CD4-positive, CD25-positive, alpha-beta regulatory T cell (primary cell): ENCODE data around the gene FBXO11. TPM values are rescaled to one million over a fixed set of nuclear protein-coding genes. Genes with fewer than 3 reads are reported as not detected.

Source experiments
- ATAC-seq, 2 donors: fragments of 150-1000 bp; cut with Tn5 transposase; one replicate each; pipeline ENCODE4 v1.10.0; 2021; ENCODE audit warnings: low read depth in 2 of 2, moderate number of reproducible peaks in 2 of 2, moderate library complexity in 1 of 2
- DNase-seq, 3 donors: peaks; one replicate each; pipeline versions ENCODE4 v3.0.0 to v3.0.0-alpha.2; 2012 to 2022; ENCODE audit warnings: mixed read lengths in 1 of 3
- H3K27ac ChIP-seq: one replicate; pipeline ENCODE4 v1.7.0; 2013; ENCODE audit warnings: mild to moderate bottlenecking, low read length; ENCODE audit not compliant: insufficient read depth, poor library complexity, severe bottlenecking
- H3K27me3 ChIP-seq: one replicate; pipeline ENCODE4 v1.7.0; 2013; ENCODE audit warnings: low read length; ENCODE audit not compliant: control insufficient read depth, insufficient read depth
- H3K36me3 ChIP-seq: one replicate; pipeline ENCODE4 v1.7.0; 2013; ENCODE audit warnings: mild to moderate bottlenecking, low read length, moderate library complexity; ENCODE audit not compliant: control insufficient read depth, insufficient read depth
- H3K4me1 ChIP-seq: 2 replicates; pipeline ENCODE4 v1.7.0; 2013; ENCODE audit warnings: mild to moderate bottlenecking, low read length; ENCODE audit not compliant: insufficient read depth, control insufficient read depth, poor library complexity, severe bottlenecking
- H3K4me3 ChIP-seq: one replicate; pipeline ENCODE4 v1.7.0; 2013; ENCODE audit warnings: low read depth, mild to moderate bottlenecking, low read length, moderate library complexity
- H3K9me3 ChIP-seq, 2 experiments: 1 replicate in 1 of 2; 2 replicates in 1 of 2; pipeline ENCODE4 v1.7.0; 2013; ENCODE audit warnings: low read length in 2 of 2, mild to moderate bottlenecking in 1 of 2, moderate library complexity in 1 of 2; ENCODE audit not compliant: control insufficient read depth in 2 of 2
- H3K27ac Mint-ChIP-seq, 3 donors: one replicate each; pipeline ENCODE4 v1.8.0; 2020 to 2022; ENCODE audit warnings: mild to moderate bottlenecking in 3 of 3, mixed read lengths in 3 of 3, moderate library complexity in 2 of 3
- H3K27me3 Mint-ChIP-seq: one replicate; pipeline ENCODE4 v1.8.0; 2022; ENCODE audit warnings: mild to moderate bottlenecking, mixed read lengths
- H3K36me3 Mint-ChIP-seq: one replicate; pipeline ENCODE4 v1.8.0; 2020; ENCODE audit warnings: mixed read lengths
- H3K4me1 Mint-ChIP-seq, 4 donors: one replicate each; pipeline ENCODE4 v1.8.0; 2020 to 2022; ENCODE audit warnings: mixed read lengths in 4 of 4, mild to moderate bottlenecking in 1 of 4
- H3K4me3 Mint-ChIP-seq, 4 donors: one replicate each; pipeline ENCODE4 v1.8.0; 2020 to 2022; ENCODE audit warnings: mild to moderate bottlenecking in 4 of 4, mixed read lengths in 4 of 4, moderate library complexity in 3 of 4
- H3K9me3 Mint-ChIP-seq, 7 donors: one replicate each; pipeline ENCODE4 v1.8.0; 2020 to 2022; ENCODE audit warnings: mixed read lengths in 7 of 7, mild to moderate bottlenecking in 3 of 7, moderate library complexity in 2 of 7
- polyA plus RNA-seq, 4 donors: library from polyadenylated mRNA; unstranded; fragments of 300-500 nt; fragmentation: Illumina TruSeq; gene quantifications; one replicate each; pipeline ENCODE4 v1.2.3, GENCODE V29; 2021
- total RNA-seq: library from RNA; stranded (reverse); gene quantifications from one replicate; pipeline ENCODE4 v1.2.3, GENCODE V29; 2022

Gene FBXO11
- total and polyA plus RNA-seq, 5 donors from 2014 or later: 5.0 to 124 (median 6.5) TPM

DNA sequence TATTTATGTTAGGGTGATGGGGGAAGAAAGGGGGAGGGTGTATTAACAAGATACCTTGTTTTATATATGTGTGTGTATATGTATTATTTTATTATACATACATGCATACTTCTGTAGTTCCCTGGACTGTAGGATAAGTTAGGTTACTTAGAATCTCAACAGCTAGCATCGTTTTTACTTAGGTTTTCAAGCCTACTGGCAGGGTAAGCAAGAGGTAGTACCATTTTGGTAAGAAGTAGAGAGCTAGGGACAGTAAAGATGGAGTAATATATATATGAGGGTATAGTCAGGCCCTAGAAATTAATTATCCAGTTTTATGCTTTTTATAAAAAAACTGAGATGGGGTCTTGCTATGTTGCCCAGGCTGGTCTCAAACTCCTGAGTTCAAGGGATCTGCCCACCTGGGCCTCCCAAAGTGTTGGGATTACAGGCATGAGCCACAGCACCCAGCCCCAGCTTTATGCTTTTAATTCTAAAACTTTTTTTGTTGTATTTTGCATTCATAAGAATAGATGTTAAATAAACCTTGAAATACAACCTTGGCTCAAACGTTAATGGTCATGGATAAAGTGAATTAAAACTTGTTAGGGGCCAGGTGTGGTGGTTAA is 110.1 kb downstream of the FBXO11 start:
- DNase-seq (no peak), ATAC-seq (no peak)
- Histone ChIP-seq H3K4me1 (no peaks in the 10 kb centered on the region), H3K9me3 (no peaks in the 10 kb centered on the region), H3K27me3 (no peaks in the 10 kb centered on the region), H3K27ac (no peak overlapping the region), H3K36me3 (peaks cover 65% of the 10 kb centered on the region), H3K4me3 (no peak overlapping the region)
- H3K27me3 Mint-ChIP-seq: no peaks in the 10 kb centered on the region
- peaks cover 4 to 17% (median 13%) of the 10 kb centered on the region in 4 donors for H3K4me1 Mint-ChIP-seq
- H3K9me3 Mint-ChIP-seq: peaks cover 0 to 2% (median 0%) of the 10 kb centered on the region in 7 donors
- no peak overlapping the region for H3K4me3 Mint-ChIP-seq
- peak overlapping the region in 2 of 3 donors; percentile 43 to 58 for H3K27ac Mint-ChIP-seq
- peaks cover 48% of the 10 kb centered on the region for H3K36me3 Mint-ChIP-seq

DNA sequence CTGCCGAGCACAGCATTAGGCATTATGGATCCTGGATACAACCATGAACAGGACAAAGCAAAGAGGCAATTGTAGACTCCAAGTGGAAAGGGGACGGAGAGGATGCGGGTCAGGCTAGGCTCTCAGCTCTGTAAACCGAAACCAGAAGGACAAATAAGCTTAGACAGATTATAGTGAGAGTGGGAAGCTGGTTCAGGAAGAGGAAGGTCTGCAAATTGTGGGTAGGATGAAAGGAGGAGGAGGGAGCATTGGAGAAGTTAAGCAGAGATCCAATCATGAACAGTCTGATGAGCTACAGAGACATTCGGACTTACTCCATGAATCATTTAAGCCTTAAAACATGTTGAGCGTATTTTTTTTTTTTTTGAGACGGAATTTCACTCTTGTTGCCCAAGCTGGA is 120.3 kb downstream of the FBXO11 start:
- Mint-ChIP-seq H3K36me3 (peaks cover 3% of the 10 kb centered on the region), H3K27ac (peak overlapping the region in 2 of 3 donors; percentile 60 to 90), H3K9me3 (peaks cover 0 to 1% (median 0%) of the 10 kb centered on the region in 7 donors), H3K4me1 (peaks cover 21 to 55% (median 28%) of the 10 kb centered on the region in 4 donors), H3K27me3 (no peaks in the 10 kb centered on the region), H3K4me3 (peak overlapping the region in 3 of 4 donors; percentile 2 to 99 (median 42))
- ATAC-seq: no peak
- Histone ChIP-seq H3K9me3 (no peaks in the 10 kb centered on the region), H3K4me1 (peaks cover 27% of the 10 kb centered on the region), H3K27ac (no peak overlapping the region), H3K36me3 (no peaks in the 10 kb centered on the region), H3K4me3 (peak overlapping the region; percentile 27), H3K27me3 (no peaks in the 10 kb centered on the region)
- no peak for DNase-seq

DNA sequence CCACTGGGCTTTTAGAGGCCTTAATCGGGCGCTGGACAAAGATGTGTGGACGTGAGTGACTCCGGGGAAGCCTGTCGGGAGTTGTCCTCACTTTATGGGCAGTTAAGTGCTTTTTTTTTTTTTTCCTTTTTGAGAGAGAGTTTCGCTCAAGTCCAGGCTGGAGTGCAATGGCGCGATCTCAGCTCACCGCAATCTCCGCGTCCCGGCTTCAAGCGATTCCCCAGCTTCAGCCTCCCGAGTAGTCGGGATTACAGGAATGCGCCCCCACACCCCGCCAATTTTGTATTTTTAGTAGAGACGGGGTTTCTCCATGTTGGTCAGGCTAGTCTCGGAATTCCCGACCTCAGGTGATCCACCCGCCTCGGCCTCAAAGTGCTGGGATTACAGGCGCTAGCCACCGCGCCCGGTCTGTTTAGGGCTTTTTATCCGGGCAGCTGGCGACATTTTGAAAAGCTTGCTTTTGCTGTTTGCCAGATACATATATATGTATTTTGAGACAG is 121.9 kb downstream of the FBXO11 start:
- peak overlapping the region; percentile 91 for H3K27ac ChIP-seq
- no peak for ATAC-seq
- peak overlapping the region in 1 of 3 donors; percentile 75 for H3K27ac Mint-ChIP-seq

DNA sequence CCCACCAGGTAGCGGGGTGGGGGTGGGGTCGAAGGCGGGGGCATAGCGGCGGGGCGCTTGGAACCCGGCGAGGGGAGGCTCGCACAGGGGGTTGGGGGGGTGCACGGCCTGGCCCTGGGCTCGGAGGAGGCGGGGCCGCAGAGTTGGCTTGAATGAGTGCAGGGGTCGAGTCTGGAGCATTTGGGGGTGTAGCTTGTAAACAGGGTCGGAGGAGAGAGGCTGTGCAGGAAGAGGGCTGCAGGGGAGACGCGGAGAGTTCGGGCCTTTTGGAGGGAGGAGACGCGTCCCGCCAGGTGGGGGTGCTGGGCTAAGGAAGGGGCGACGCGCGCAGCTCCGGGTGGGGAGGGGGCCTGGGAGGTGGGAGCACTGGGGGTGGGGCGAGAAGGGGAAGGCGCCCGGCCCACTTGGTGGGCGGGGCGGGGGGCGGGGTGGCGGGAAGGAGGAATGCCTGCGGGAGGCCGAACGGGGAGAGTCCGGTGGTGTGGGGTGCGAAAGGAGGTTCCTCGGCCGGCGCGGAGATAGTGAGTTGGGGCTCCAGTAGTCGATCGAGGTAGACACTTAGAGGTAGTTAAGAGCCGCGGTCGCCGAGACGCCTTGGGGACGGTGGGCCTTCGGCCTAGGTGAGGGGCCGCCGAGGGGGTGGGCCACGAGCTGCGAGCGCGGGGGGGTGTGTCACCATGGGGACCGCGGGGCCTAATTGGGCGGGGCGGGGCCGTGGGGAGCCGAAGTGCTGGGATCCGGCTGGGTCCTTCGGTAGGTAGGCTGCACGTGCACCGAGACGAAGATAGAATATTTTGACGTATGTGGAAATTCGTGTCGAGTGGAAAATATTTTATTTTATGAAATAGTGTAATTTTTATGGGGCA is 122.6 kb downstream of the FBXO11 start:
- H3K4me1 ChIP-seq: peaks cover 27% of the 10 kb centered on the region
- DNase-seq (peak; percentile 66 to 74 (median 67)), ATAC-seq (peak; percentile 17 to 22)
- H3K27ac ChIP-seq: peak overlapping the region; percentile 91
- H3K9me3 Mint-ChIP-seq: peaks cover 0 to 1% (median 0%) of the 10 kb centered on the region in 7 donors
- peak overlapping the region; percentile 42 to 87 (median 75) for H3K27ac Mint-ChIP-seq
- no peaks in the 10 kb centered on the region for H3K9me3 ChIP-seq
- H3K4me1 Mint-ChIP-seq: peaks cover 16 to 40% (median 23%) of the 10 kb centered on the region in 4 donors
- H3K27me3 ChIP-seq: no peaks in the 10 kb centered on the region
- H3K4me3 Mint-ChIP-seq: peak overlapping the region; percentile 90 to 99 (median 92)
- H3K36me3 ChIP-seq: no peaks in the 10 kb centered on the region
- no peaks in the 10 kb centered on the region for H3K36me3 Mint-ChIP-seq
- no peaks in the 10 kb centered on the region for H3K27me3 Mint-ChIP-seq
- H3K4me3 ChIP-seq: peak overlapping the region; percentile 75

More for the DNA sequence above, 121.9 kb downstream of the FBXO11 start:
- DNase-seq: no peak
- Histone ChIP-seq H3K4me1 (peaks cover 27% of the 10 kb centered on the region), H3K4me3 (peak overlapping the region; percentile 75), H3K27me3 (no peaks in the 10 kb centered on the region), H3K36me3 (no peaks in the 10 kb centered on the region), H3K9me3 (no peaks in the 10 kb centered on the region)
- H3K4me3 Mint-ChIP-seq: peak overlapping the region; percentile 88 to 99 (median 89)
- no peaks in the 10 kb centered on the region for H3K27me3 Mint-ChIP-seq
- peaks cover 0 to 1% (median 0%) of the 10 kb centered on the region in 7 donors for H3K9me3 Mint-ChIP-seq
- H3K36me3 Mint-ChIP-seq: no peaks in the 10 kb centered on the region
- peaks cover 16 to 43% (median 23%) of the 10 kb centered on the region in 4 donors for H3K4me1 Mint-ChIP-seq

DNA sequence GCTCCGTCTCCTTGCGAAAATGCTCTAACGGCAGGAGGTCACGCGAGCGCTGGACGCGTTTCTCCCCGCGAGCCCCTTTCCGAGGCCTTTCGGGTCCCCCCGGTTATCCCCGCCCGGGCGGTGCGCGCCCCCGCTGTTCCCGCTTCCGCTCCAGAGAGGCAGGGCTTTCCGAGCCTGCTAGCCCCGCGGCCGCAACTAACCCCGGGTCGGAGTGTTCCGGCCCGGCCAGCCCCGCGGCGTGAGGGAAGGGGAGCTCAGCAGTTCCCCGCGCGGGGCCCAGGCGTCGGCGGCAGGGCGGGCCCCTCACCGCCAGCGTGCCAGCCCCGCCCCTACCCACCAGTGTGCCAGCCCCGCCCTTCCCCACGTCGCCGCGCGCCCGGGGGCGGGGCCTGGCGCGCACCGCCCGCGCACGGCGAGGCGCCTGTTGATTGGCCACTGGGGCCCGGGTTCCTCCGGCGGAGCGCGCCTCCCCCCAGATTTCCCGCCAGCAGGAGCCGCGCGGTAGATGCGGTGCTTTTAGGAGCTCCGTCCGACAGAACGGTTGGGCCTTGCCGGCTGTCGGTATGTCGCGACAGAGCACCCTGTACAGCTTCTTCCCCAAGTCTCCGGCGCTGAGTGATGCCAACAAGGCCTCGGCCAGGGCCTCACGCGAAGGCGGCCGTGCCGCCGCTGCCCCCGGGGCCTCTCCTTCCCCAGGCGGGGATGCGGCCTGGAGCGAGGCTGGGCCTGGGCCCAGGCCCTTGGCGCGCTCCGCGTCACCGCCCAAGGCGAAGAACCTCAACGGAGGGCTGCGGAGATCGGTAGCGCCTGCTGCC is 123.4 kb downstream of the FBXO11 start, which contains the start of gene MSH6:
Gene MSH6, plus strand, starts transcription at position 475 of the 815 bp plus-strand sequence. Its CDS starts 89 bp downstream, at position 564.
- Histone ChIP-seq H3K4me3 (peak within 1 kb of the TSS; percentile 85), H3K4me1 (peaks cover 27% of the 10 kb centered on the region), H3K27me3 (no peaks in the 10 kb centered on the region), H3K36me3 (no peaks in the 10 kb centered on the region), H3K9me3 (no peaks in the 10 kb centered on the region), H3K27ac (peak within 1 kb of the TSS; percentile 91)
- peak within 1 kb of the TSS; percentile 75 to 87 (median 80) for H3K27ac Mint-ChIP-seq
- no peaks in the 10 kb centered on the region for H3K27me3 Mint-ChIP-seq
- H3K4me3 Mint-ChIP-seq: peak within 1 kb of the TSS; percentile 90 to 99 (median 94)
- peaks cover 16 to 40% (median 23%) of the 10 kb centered on the region in 4 donors for H3K4me1 Mint-ChIP-seq
- peaks cover 0 to 1% (median 0%) of the 10 kb centered on the region in 7 donors for H3K9me3 Mint-ChIP-seq
- H3K36me3 Mint-ChIP-seq: no peaks in the 10 kb centered on the region
- peak; percentile 93 to 95 for ATAC-seq
- peak; percentile 84 to 91 (median 89) for DNase-seq

DNA sequence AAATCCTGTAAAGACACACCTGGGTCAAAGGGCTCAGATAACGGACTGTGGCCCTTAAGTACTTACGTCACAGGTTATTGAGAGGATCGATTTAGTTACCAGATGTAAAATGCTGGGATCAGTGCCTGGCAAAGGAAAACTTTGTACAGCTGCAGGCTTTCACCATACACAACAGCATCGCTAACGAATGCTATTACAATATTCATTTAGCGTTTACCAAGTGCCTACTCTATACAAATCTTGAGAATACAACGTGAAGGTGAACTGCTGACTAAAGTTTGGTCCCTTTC is 124.0 kb downstream of the FBXO11 start:
- H3K4me3 ChIP-seq: peak overlapping the region; percentile 85
- Mint-ChIP-seq H3K27ac (peak overlapping the region in 2 of 3 donors; percentile 41 to 80), H3K4me1 (peaks cover 15 to 35% (median 21%) of the 10 kb centered on the region in 4 donors), H3K27me3 (no peaks in the 10 kb centered on the region), H3K4me3 (peak overlapping the region; percentile 90 to 99 (median 92)), H3K9me3 (peaks cover 0 to 1% (median 0%) of the 10 kb centered on the region in 7 donors), H3K36me3 (no peaks in the 10 kb centered on the region)
- no peaks in the 10 kb centered on the region for H3K9me3 ChIP-seq
- DNase-seq (no peak), ATAC-seq (no peak)
- H3K27ac ChIP-seq: peak overlapping the region; percentile 91
- no peaks in the 10 kb centered on the region for H3K27me3 ChIP-seq
- H3K4me1 ChIP-seq: peaks cover 27% of the 10 kb centered on the region
- H3K36me3 ChIP-seq: no peaks in the 10 kb centered on the region

DNA sequence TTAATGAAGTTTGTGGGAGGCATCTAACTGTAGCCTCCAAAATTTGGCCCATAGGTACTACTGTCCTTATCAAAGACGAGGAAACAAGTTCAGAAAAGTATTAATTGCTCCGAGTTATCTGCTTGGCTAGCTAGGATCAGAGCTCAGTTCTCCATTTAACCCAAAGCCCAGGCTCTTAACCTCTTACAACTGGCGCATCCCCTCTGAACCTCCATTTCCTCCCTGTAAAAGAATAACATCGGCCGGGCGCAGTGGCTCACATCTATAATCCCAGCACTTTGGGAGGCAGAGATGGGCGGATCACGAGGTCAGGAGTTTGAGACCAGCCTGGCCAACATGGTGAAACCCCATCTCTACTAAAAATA is 126.9 kb downstream of the FBXO11 start:
- H3K27ac Mint-ChIP-seq: no peak overlapping the region
- Histone ChIP-seq H3K27me3 (no peaks in the 10 kb centered on the region), H3K9me3 (no peaks in the 10 kb centered on the region), H3K4me1 (peaks cover 10% of the 10 kb centered on the region), H3K27ac (no peak overlapping the region), H3K36me3 (no peaks in the 10 kb centered on the region), H3K4me3 (no peak overlapping the region)
- peaks cover 8% of the 10 kb centered on the region for H3K27me3 Mint-ChIP-seq
- no peaks in the 10 kb centered on the region for H3K36me3 Mint-ChIP-seq
- peaks cover 0 to 8% (median 5%) of the 10 kb centered on the region in 4 donors for H3K4me1 Mint-ChIP-seq
- H3K4me3 Mint-ChIP-seq: no peak overlapping the region
- H3K9me3 Mint-ChIP-seq: no peaks in the 10 kb centered on the region
- ATAC-seq (no peak), DNase-seq (no peak)
